ENCODE data around the gene APBB2.

Gene APBB2

GRCh38 chr4:41144812-41145211 lies 69.5 kb downstream of the APBB2 start:
- TF ChIP-seq POU6F1 (CRISPR knock-in tag; IDR thresholded peaks at IDR 0.05; ENCODE audit: borderline replicate concordance, low read depth) (no peak), RARB (CRISPR knock-in tag; IDR thresholded peaks at IDR 0.05) (no peak), PATZ1 (CRISPR knock-in tag; IDR thresholded peaks at IDR 0.05; ENCODE audit: borderline replicate concordance) (no peak), GLIS3 (CRISPR knock-in tag; IDR thresholded peaks at IDR 0.05) (no peak), TSHZ2 (CRISPR knock-in tag; IDR thresholded peaks at IDR 0.05) (no peak), ISL1 (CRISPR knock-in tag; IDR thresholded peaks at IDR 0.05) (no peak), ZNF565 (CRISPR knock-in tag; conservative IDR thresholded peaks at IDR 0.05; ENCODE audit: low read depth) (no peak), ZNF70 (CRISPR knock-in tag; IDR thresholded peaks at IDR 0.05) (no peak), ZFP3 (CRISPR knock-in tag; IDR thresholded peaks at IDR 0.05) (no peak), ARNTL (CRISPR knock-in tag; IDR thresholded peaks at IDR 0.05; ENCODE audit: borderline replicate concordance, low read depth) (no peak), SNAI2 (CRISPR knock-in tag; IDR thresholded peaks at IDR 0.05) (no peak), ZNF8 (CRISPR knock-in tag; IDR thresholded peaks at IDR 0.05) (no peak), TOX (CRISPR knock-in tag; IDR thresholded peaks at IDR 0.05; ENCODE audit: borderline replicate concordance) (no peak), CSDC2 (CRISPR knock-in tag; IDR thresholded peaks at IDR 0.05) (no peak), CSRNP3 (CRISPR knock-in tag; IDR thresholded peaks at IDR 0.05) (no peak), PPARA (CRISPR knock-in tag; IDR thresholded peaks at IDR 0.05; ENCODE audit: borderline replicate concordance) (no peak), ZC3H10 (CRISPR knock-in tag; IDR thresholded peaks at IDR 0.05) (no peak), BACH2 (CRISPR knock-in tag; IDR thresholded peaks at IDR 0.05; ENCODE audit: borderline replicate concordance) (no peak), ZFP30 (CRISPR knock-in tag; IDR thresholded peaks at IDR 0.05) (no peak)
- no peak for ATAC-seq

GRCh38 chr4:41144040-41144379 lies 70.3 kb downstream of the APBB2 start:
- TF ChIP-seq ISL1 (CRISPR knock-in tag; IDR thresholded peaks at IDR 0.05): no peak
- TF ChIP-seq ZNF8 (CRISPR knock-in tag; IDR thresholded peaks at IDR 0.05): no peak
- no peak for TF ChIP-seq PATZ1 (CRISPR knock-in tag; IDR thresholded peaks at IDR 0.05; ENCODE audit: borderline replicate concordance)
- no peak for TF ChIP-seq ZNF565 (CRISPR knock-in tag; conservative IDR thresholded peaks at IDR 0.05; ENCODE audit: low read depth)
- no peak for TF ChIP-seq CREB5 (CRISPR knock-in tag; IDR thresholded peaks at IDR 0.05; ENCODE audit: low read depth)
- no peak for TF ChIP-seq CSDC2 (CRISPR knock-in tag; IDR thresholded peaks at IDR 0.05)
- TF ChIP-seq ZFP3 (CRISPR knock-in tag; IDR thresholded peaks at IDR 0.05): no peak
- TF ChIP-seq OSR1 (CRISPR knock-in tag; IDR thresholded peaks at IDR 0.05): no peak
- no peak for TF ChIP-seq ZNF70 (CRISPR knock-in tag; IDR thresholded peaks at IDR 0.05)
- TF ChIP-seq TSHZ2 (CRISPR knock-in tag; IDR thresholded peaks at IDR 0.05): no peak
- no peak for TF ChIP-seq RARB (CRISPR knock-in tag; IDR thresholded peaks at IDR 0.05)
- no peak for TF ChIP-seq SNAI2 (CRISPR knock-in tag; IDR thresholded peaks at IDR 0.05)
- no peak for TF ChIP-seq GLIS3 (CRISPR knock-in tag; IDR thresholded peaks at IDR 0.05)
- no peak for TF ChIP-seq ARNTL (CRISPR knock-in tag; IDR thresholded peaks at IDR 0.05; ENCODE audit: borderline replicate concordance, low read depth)
- ATAC-seq: no peak

Measured in SK-N-SH treated with all-trans-retinoic acid at 6 μM for 48 hours (cell line).